ENCODE results near the gene NMBR.

- TF ChIP-seq CTCF (IDR thresholded peaks at IDR 0.05; ENCODE audit: poor library complexity, severe bottlenecking) (peak; percentile 88), EZH2 (IDR thresholded peaks at IDR 0.05; ENCODE audit: borderline replicate concordance, insufficient read depth, low read length, poor library complexity, severe bottlenecking) (no peak), EP300 (conservative IDR thresholded peaks at IDR 0.05; ENCODE audit: poor library complexity, severe bottlenecking) (no peak), SMC3 (conservative IDR thresholded peaks at IDR 0.05; ENCODE audit: poor library complexity) (peak; percentile 80), POLR2AphosphoS5 (IDR thresholded peaks at IDR 0.05) (no peak), REST (IDR thresholded peaks at IDR 0.05; ENCODE audit: borderline replicate concordance) (no peak), TAF1 (IDR thresholded peaks at IDR 0.05; ENCODE audit: low read depth) (no peak), RAD21 (conservative IDR thresholded peaks at IDR 0.05) (peak; percentile 88)
These were observed 34.4 kb downstream of the NMBR start for GRCh38 chr6:142112451-142113061.

Measured in neural cell (in vitro differentiated cells).